Occipital lobe (tissue), 2 donors: ENCODE results near the gene SLC6A15. TPM values are rescaled to one million over a fixed set of nuclear protein-coding genes. Genes with fewer than 3 reads are reported as not detected.

Experiments
- DNase-seq: peaks from one replicate; lab custom pipeline; 2025; lab: John Stamatoyannopoulos, UW
- total RNA-seq: library from RNA; depleted of rRNA; stranded (reverse); fragments of >200 nt; gene quantifications from one replicate; pipeline ENCODE4 v1.2.3, GENCODE V29; 2014

Gene SLC6A15
- total RNA-seq, 1 donor from 2014 or later: 119 TPM

DNA sequence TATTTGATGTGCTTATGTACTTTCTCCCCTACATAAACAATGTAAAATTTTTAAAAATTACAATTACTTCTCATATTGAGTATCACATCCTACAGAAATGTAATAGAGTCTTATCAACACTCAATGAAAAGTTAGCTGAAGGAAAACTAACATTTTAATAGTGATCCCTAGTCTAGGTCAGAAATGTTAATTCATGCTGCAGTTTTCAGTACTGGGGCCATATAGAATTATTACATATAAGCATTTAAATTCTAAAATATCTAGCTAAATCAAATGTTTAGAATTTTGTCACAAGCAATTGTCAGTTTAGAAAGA lies 37.8 kb downstream of the SLC6A15 start:
- no peak for DNase-seq

DNA sequence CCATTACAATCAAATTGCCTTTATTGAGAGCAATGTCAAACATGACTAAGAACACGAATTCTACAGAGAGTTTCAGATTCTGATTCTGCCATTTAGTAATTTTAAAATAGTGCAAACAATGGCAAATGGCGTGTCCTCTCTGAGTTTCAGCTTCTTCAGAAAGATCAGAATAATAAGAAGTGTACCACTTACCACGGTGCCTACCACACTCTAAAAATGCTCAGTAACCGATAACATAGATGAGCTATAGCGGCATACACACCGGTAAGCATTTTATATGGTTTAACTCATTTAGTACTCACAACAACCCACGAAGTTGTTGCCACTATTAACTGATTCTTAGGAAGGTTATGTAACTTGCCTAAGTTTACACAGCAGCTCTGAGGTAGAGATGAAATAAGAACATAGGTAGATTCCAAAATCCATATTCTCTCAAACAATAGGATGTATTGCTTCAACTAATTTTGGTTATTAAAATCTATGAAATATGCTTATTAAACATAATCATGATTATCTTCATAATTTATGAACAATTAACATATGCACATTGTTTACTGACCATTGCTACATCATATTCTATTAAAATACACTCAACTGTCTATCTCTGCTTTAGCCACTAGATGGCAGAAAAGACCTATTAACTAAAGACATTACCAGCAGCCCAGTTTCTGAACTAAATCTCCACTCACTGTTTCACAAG lies 38.3 kb downstream of the SLC6A15 start:
- DNase-seq: no peak

DNA sequence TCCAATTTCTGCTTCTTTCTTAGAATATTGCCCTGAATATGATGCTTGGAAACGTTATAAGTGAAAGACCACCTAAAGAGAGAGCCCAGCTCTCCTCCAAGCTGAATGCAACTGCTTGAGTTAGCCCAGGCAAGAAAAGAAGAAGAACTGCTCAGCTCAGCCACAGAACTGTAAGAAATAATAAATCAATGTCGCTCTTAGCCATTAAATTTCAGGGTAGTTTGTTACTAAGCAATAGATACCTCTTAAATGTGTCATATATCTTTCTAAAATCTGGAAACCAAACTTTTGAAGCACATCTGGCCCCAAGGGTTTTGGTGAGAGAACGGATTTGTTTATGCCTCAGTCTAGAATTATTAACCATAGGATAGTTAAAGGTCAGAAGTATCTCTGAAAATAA lies 50.4 kb downstream of the SLC6A15 start:
- DNase-seq: no peak

DNA sequence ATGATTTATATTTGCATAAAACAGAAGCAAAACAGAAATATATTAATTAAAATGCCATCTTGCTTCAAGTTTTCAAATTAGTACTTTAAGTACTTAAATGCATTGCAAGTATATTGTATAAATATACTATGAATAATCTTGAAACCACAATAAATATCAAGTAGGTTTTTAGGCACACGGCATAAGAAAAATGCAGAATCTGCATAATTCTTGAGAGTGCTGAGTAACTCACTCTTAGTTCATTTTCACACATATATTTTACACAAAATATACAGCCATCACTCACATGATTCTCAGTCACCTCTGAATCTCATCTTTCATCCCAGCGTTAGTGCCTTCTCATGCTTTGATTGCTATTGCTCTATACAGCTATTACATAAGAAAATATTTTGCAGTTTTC lies 51.9 kb downstream of the SLC6A15 start:
- DNase-seq: no peak

DNA sequence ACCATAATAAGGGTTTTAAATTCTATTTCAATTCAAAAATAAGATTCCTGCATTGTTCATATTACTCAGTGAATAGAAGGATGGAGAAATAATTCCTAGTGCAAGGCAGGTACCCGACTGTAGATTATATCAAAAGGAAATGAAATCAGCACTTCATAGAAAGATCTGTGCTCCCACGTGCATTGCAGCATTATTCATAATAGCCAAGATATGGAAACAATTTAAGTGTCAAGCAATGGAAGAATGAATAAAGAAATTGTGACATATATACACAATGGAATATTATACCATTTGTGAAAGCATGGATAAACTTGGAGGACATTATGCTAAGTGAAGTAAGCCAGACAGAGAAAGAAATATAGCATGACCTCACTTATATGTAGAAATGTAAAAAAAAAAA lies 53.8 kb downstream of the SLC6A15 start:
- no peak for DNase-seq

DNA sequence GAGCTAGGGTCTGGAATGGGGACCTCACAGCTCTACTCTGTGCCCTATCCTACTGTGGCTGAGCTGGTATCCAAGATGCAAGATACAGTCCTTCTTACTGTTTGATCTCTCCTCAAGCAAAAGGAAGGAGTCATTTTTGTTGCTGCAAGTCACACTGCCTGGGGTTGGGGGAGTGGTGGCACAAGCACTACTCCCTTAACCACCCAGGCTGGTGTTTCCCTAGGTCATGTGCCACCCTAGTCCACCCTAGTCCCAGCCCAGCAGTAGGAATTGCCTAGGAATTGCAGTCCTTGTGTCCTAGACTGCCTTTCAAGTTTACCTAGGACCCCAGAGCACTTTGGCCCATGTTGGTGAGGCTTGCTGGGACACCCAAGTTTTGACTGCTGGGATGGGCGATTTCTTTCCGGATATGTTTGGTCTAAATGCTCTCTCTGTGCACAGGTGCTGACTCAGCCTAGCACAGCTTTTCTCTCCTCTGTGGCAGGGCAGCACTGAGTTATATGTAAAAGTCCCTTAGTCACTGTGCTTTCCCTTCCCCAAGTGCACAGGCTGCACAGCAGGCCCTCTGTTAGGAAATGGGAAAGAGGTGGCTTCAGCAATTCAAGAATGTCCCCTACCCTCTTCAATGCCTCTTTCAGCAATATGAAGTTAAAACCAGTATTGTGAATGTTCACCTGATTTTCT lies 54.9 kb downstream of the SLC6A15 start:
- no peak for DNase-seq

DNA sequence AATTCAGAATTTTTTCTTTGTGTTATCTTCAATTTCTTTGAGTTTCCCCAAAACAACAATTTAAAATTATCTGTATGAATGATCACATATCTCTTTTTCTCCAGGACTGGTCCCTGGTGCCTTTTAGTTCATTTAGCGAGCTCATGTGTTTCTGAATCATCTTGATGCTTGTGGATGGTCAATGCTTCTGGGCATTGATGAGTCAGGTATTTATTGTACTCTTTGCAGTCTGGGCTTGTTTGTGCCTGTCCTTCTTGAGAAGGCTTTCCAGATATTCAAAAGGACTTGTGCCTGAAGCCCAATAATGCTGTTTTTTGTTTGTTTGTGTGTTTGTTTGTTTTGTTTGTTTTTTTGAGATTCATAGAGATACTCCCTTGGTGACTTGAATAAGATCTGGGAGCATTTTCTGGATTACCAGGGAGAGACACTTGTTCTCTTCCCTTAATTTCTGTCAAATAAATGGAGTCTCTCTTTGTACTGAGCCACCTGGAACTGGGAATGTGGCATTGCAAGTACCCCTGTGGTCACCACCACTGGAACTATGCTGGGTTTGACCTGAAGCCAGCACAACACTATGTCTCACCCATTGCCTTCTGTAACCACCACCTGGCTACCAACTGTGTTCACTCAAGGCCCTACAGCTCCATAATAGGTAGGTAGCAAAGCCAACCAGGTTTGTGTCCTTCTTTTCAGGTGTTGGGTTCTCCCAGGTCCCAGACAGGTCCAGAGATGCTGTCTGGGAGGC lies 56.3 kb downstream of the SLC6A15 start:
- DNase-seq: no peak

DNA sequence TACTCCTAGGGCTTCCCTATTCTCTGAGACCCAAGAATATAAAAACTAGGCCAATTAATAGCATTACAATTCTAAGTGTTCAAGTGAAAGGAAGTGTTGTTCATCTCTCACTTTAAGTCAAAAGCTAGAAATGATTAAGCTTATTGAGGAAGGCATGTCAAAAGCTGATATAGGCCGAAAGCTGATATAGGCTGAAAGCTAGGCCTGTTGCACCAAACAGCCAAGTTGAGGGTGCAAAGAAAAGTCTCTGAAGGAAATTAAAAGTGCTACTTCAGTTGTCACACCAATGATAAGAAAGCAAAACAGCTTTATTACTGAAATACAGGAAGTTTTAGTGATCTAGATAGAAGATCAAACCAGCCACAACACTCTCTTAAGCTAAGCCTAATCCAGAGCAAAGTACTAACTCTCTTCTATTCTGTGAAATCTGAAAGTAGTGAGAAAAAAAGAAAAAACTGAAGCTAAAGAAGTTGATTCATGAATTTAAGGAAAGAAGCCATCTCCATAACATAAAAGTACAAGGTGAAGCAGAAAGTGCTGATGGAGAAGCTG lies 68.9 kb downstream of the SLC6A15 start:
- no peak for DNase-seq

DNA sequence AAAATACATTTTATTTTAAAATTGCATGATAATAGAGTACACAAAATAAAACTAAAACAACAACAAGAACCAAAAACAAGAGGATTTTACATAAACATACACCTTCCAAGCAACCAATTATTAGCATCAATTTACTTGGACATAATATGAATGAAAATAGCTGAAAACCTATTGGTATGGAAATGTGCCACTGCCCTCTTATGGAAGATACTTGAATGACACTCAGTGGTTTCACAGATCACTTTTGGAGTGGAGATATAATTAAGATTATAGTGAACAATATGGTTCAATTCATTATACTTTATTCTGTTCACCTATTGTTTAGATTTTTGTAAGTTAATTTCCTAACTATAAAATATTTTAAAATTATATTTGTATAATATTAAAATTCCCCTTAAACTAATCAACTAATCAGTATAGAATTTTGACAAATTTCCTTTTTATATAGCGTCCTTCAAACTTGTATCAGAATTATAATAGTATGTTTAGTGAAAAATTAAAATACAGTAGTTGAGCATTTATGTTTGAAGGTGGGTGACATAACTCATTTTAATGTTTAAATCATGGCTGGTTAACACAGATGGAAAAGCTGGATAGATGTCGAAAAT lies 70.1 kb downstream of the SLC6A15 start:
- DNase-seq: no peak

DNA sequence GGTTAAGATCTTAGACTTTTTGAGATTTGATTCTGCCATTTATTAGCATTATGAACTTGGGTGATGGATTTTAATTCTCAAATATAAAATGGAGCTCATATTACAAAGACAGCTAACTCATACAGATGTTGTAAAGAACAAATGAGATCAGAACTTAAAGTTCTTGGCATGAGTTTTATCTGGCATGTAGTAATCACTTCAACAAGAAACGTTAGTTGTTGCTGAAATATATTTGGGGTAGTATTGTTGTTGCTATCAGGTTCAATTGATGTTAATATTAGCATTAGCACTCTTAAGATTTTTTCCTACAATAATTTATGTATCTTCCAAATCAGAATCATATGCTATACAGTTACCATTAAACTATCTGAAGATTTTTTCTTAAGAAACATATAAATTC lies 71.0 kb downstream of the SLC6A15 start:
- no peak for DNase-seq

DNA sequence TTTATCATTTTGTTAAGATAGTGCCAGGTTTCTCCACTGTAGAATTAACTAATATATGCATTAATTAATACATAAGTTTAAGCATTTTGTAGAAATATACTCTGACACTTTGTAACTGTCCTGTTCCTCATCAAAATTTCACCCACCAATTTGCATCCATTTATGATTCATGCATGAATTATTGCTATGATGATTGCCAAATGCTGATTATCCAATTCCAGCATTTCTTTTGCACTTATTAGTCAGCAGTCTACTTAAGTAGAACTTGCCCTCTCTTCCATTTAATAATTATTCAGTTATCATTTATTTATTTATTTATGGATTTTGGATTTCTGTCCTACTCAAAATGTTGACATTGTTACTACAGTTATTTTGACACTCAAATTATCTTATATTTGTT lies 72.2 kb downstream of the SLC6A15 start:
- no peak for DNase-seq

DNA sequence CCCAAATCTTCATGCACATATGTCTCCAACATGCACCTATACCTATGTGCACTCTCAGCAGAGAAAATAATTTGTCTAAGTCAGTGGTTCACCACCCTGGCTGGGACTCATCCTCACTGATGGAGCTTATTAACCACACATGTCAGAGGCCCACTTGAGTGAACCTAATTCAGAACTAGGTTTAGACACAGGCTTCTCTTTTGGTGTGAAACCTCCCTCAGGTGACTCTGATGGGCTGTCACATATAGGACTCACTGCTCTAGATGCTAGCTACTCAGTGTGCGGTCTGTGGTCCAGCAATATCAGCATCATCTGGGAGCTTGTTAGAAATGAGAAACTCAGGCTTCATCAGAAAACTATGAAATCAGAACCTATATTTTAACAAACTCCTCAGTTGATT lies 85.7 kb downstream of the SLC6A15 start:
- DNase-seq: no peak

DNA sequence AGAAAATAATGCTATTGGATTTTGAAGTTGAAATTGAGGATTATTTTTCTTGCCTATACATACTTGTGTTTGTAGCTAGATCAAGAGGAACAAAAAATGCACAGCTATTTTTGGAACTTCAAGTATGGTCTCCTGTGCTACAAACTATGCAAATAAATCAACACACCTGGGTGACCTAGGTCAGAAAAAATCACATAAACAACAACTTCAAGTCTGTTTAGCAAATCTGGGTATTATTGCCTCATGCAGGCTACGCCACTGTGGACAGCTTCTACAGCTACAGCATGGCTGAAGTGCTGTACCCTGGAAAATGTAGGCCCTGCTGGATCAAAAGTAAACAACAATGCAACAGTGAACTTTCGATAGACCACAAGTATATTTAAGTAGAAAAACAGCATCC lies 87.5 kb downstream of the SLC6A15 start:
- DNase-seq: no peak

DNA sequence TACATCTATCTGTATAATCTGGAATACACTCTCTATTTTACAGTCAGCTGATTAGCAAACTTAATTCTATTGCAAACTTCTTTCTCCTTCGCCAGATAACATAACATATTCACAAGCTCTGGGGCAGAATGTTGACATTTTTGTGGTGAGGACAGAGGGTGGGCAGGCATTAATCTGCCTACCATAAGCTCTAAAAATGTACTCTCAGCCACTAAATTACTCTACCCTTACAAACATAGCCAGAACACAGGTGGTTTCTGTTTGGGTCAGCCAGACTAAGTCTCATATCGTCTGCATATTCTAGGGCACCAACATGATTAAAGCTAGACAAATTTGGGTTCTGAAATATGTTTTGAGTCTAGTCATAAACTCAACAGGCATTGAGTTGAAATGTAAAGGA lies 90.1 kb downstream of the SLC6A15 start:
- no peak for DNase-seq

DNA sequence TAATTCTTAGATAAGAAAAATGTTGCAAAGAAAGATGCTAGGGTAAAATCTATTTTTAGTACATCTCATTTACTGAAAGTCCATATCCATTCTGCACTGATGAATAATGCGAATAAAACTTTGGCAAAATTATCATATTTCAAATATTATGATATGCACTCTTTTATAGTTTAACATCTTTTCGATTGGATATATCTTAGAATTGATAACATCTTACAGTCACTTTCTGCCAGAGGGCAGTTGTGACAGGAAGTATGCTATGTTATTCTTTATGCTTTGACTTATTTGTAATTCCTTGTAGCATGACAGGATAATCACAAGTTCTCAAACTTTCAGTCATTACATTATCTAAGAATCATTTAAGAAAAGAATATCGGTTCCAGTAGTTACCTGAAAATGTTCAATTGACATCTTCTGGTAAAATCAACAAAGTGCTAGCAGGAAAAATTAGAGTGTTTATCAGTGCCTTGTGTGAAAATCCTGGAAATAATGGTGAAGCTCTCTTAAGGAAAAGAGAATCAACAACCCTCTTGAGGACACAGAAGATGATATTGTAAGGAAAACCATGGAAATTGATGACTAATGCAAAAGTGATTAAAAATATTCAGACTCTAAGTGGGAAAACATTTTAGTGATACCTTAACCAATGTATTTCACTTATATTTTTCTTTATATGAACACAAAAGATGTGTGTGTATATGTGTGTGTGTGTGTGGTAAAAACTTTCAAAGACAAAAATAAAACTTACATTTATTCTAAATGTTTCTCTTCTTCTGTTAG lies 95.5 kb downstream of the SLC6A15 start:
- DNase-seq: no peak

DNA sequence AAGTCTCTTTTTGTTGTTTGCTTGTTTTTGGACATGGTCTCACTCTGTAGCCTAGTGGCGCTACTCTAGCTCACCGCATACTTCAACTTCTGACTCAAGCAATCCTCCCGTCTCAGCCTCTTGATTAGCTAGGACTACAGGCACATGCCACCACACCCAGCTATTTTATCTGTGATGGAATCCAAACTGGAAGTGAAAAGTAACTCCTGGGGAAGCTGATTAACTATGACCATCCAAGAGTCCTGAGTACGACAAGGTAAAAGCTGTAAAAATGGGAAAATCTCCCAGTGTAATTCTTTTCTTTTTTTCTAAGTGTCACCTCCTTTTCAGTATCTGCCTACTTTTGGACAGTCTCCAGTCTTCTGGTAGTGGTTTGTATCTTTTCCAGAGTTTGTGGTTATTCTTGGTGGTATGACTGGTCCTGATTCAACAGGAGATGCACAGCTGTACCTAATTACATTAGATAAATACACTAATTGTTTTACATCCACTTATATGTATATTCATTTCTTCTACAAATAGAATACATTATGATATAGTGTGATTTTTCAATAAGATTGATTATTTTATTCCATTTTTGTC lies 97.8 kb downstream of the SLC6A15 start:
- no peak for DNase-seq

DNA sequence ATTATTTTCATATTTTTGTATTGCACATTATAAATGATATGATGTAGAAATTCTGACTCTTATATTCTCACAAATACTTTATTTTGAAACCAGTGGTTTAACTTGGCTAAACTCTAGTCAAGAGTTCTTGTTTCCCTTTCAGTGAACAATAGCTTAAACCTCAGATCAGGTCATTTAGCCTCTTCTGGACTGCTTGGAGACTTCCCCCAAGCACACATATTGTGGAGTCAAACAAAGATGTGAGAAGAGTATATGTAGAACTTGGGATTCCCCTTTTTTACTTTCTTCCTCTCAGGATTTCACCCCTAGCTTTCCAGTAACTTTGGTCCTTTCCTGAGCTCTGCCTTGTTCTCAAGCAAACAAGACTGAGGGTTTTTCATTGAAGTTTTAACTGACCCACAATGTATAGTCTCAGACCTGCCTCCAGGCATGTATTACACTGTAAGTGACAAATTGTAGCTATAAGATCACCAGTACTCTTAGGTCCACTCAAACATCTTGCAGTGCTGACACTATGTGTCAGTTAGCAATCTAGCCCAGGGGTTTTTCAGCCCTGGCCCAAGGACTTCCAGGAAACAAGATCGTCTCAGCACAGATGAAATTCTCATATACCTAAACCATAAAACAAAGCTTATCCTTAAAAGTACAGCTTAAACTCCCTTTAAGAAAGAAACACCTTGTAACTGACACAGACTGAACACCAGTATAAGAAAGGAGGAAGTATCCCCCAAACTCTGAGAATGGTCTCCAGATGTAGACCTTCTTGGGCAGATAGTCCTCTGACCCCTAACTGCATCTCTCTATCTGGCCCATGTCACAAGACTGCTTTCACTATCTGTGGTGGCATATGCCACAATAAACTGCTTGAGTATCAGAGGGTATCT lies 98.6 kb downstream of the SLC6A15 start:
- no peak for DNase-seq

DNA sequence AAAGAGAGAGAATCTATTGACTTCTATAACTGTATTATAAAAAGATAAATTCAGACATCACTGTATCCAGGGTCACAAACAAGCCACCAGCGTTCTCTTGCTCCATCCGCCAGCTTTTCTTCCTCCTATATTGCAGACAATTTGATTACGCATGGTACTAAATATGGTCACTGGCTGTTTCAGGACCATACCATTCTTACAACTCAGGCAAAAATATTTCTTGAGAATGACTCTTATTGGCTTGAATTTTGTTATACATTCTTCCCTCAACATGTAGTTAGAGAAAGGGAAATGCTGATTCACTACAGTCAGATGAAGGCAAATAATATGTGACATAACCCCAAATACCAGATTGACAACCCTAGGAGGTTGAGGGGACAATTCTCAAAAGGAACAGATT lies 101.3 kb downstream of the SLC6A15 start:
- DNase-seq: no peak

DNA sequence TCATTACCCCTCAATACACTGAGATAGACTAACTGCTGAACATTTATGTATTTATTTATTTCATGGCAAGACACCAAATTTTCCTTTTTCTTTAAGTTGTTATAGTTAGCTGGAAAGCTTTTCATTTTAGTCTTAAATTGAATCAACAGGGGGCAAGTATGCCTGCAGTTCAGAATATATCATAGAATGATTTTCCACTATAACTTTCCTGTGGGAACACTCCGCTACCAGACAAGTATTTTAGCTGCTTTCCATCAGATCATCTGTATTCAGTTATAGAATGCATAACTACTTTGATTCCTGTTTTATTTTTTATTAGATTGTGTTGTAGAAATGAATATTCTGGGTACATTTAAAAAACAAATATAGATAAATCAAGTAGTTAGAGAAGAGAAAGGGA lies 102.0 kb downstream of the SLC6A15 start:
- no peak for DNase-seq
